HepG2 (cell line): ENCODE measurements around the gene GNB3. TPM values are rescaled to one million over a fixed set of nuclear protein-coding genes. Genes with fewer than 3 reads are reported as not detected.

Experiments
- GTF3A ChIP-seq: sonication (generic); formaldehyde crosslinking; conservative IDR thresholded peaks from 2 replicates; pipeline ENCODE4 v1.4.0; 2020; ENCODE audit warnings: mild to moderate bottlenecking, missing genetic modification reagents
- HNRNPL ChIP-seq: fragments of 200-400 bp; formaldehyde crosslinking; IDR thresholded peaks from 2 replicates; pipeline ENCODE4 v1.6.1; 2017; ENCODE audit warnings: mild to moderate bottlenecking, low read depth, low read length
- KLF6 ChIP-seq: IDR thresholded peaks from 2 replicates; pipeline ENCODE4 v1.8.0; 2016; ENCODE audit warnings: missing biosample characterization, missing genetic modification reagents
- MIER2 ChIP-seq: IDR thresholded peaks from 2 replicates; pipeline ENCODE4 v1.6.1; 2016; ENCODE audit warnings: missing biosample characterization, missing genetic modification reagents
- SALL2 ChIP-seq: sonication (generic); formaldehyde crosslinking; IDR thresholded peaks from 2 replicates; pipeline ENCODE4 v1.8.1; 2023; ENCODE audit warnings: mild to moderate bottlenecking, missing genetic modification reagents, inconsistent platforms
- SP5 ChIP-seq: IDR thresholded peaks from 2 replicates; pipeline ENCODE4 v1.6.1; 2016; ENCODE audit warnings: low read depth, borderline replicate concordance
- ZBTB42 ChIP-seq: sonication (generic); formaldehyde crosslinking; IDR thresholded peaks from 2 replicates; pipeline ENCODE4 v1.5.0; 2020; ENCODE audit warnings: mild to moderate bottlenecking, missing genetic modification reagents
- ZNF205 ChIP-seq: IDR thresholded peaks from 2 replicates; pipeline ENCODE4 v1.6.1; 2018; ENCODE audit warnings: missing biosample characterization, missing genetic modification reagents
- ZNF724P ChIP-seq: sonication (generic); formaldehyde crosslinking; IDR thresholded peaks from 2 replicates; pipeline ENCODE4 v1.8.0; 2022; ENCODE audit warnings: missing genetic modification reagents, borderline replicate concordance
- ZNF83 ChIP-seq: sonication (generic); formaldehyde crosslinking; IDR thresholded peaks from 2 replicates; pipeline ENCODE4 v1.4.0; 2020; ENCODE audit warnings: missing genetic modification reagents, mild to moderate bottlenecking, borderline replicate concordance
- polyA plus RNA-seq, 8 experiments: library from polyadenylated mRNA; depleted of rRNA in 3 of 8; stranded (reverse) in 7 of 8; unstranded in 1 of 8; fragments of >200 nt; fragmentation: Illumina TruSeq in 4 of 8; extraction: Trizol in 4 of 8; gene quantifications; 2 replicates each; pipeline versions ENCODE4 v1.2.1 to v1.2.3, GENCODE V29; 2011 to 2016; ENCODE audit warnings: low read depth in 4 of 8, missing spikeins in 1 of 8, mixed read lengths in 1 of 8; ENCODE audit not compliant: insufficient read depth in 1 of 8
- total RNA-seq, 5 experiments: library from RNA; depleted of rRNA; stranded (reverse); fragments of >200 nt; fragmentation: Illumina TruSeq; extraction: Trizol; gene quantifications; 2 replicates each; pipeline ENCODE4 v1.2.3, GENCODE V29; 2016; ENCODE audit warnings: low read depth in 1 of 5
- TF ChIP-seq, protein P1 (sequence below): sonication (generic); formaldehyde crosslinking; IDR thresholded peaks from 2 replicates; pipeline ENCODE4 v1.8.1; 2022; ENCODE audit warnings: mild to moderate bottlenecking, missing genetic modification reagents
- TF ChIP-seq, protein P2 (sequence below): sonication (generic); formaldehyde crosslinking; IDR thresholded peaks from 2 replicates; pipeline ENCODE4 v1.5.0; 2020; ENCODE audit warnings: mild to moderate bottlenecking, missing genetic modification reagents
- TF ChIP-seq, protein P3 (sequence below): sonication (generic); formaldehyde crosslinking; IDR thresholded peaks from 2 replicates; pipeline ENCODE4 v1.5.0; 2020; ENCODE audit warnings: mild to moderate bottlenecking, missing genetic modification reagents, borderline replicate concordance
- TF ChIP-seq, protein P4 (sequence below): IDR thresholded peaks from 2 replicates; pipeline ENCODE4 v1.6.1; 2012; ENCODE audit warnings: inconsistent platforms
- TF ChIP-seq, protein P5 (sequence below): IDR thresholded peaks from 2 replicates; pipeline ENCODE4 v1.6.1; 2018; ENCODE audit warnings: missing genetic modification reagents, mild to moderate bottlenecking, missing compliant biosample characterization

GNB3 gene
- total and polyA plus RNA-seq, 2 of the 13 experiments (the other 11 are each of a cell fraction or from before 2014, with no cell fraction given) = 1.3 to 3.6 TPM

DNA sequence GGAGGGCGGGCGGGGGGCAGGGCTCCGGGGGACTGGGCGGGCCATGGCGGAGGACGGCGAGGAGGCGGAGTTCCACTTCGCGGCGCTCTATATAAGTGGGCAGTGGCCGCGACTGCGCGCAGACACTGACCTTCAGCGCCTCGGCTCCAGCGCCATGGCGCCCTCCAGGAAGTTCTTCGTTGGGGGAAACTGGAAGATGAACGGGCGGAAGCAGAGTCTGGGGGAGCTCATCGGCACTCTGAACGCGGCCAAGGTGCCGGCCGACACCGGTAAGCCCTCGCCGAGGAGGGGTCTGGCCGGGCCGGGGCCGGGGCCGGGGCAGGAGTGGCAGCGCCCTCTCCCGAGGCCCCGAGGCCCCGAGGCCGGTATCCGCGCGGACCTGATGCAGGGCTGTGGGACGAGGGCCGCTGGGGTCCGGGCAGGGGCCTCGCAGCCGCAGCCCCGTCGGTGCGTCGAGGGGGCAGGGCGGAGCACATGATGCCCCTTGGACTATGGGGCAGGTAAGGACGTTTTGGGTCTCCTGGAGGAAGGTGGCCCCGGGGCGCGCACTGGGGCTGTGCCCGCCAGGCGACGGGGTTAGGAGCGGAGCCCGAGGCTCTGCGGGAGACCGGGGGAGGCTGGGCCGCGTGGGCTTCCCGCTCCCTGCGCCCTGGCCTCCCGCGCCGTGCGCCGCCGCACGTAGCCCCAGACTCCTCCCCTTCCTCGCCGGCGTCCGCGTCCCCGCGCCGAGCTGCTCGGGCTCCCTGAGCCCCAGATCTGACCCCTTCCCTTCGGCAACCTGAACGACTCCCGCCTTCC lies 26.9 kb downstream of the GNB3 start, which contains the start of gene TPI1 (continued):
- TF ChIP-seq, protein P1, sequence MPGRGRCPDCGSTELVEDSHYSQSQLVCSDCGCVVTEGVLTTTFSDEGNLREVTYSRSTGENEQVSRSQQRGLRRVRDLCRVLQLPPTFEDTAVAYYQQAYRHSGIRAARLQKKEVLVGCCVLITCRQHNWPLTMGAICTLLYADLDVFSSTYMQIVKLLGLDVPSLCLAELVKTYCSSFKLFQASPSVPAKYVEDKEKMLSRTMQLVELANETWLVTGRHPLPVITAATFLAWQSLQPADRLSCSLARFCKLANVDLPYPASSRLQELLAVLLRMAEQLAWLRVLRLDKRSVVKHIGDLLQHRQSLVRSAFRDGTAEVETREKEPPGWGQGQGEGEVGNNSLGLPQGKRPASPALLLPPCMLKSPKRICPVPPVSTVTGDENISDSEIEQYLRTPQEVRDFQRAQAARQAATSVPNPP = no peak
- TF ChIP-seq HNRNPL (0 out of 2 replicates have a peak, but pooled peaks have one; percentile 31), ZBTB42 (CRISPR knock-in tag) (peak; percentile 85; the same call in 1 of the 2 replicates), ZNF83 (CRISPR knock-in tag) (0 out of 2 replicates have a peak, but pooled peaks have one; percentile 74), ZNF205 (CRISPR knock-in tag) (peak; percentile 49; the same call in 1 of the 2 replicates), MIER2 (CRISPR knock-in tag) (no peak), ZNF724P (CRISPR knock-in tag) (peak; percentile 63), SALL2 (CRISPR knock-in tag) (peak; percentile 54; the same call in 1 of the 2 replicates), KLF6 (0 out of 2 replicates have a peak, but pooled peaks have one; percentile 81), SP5 (CRISPR knock-in tag) (0 out of 2 replicates have a peak, but pooled peaks have one; percentile 41), GTF3A (no peak)
- TF ChIP-seq, protein P2, sequence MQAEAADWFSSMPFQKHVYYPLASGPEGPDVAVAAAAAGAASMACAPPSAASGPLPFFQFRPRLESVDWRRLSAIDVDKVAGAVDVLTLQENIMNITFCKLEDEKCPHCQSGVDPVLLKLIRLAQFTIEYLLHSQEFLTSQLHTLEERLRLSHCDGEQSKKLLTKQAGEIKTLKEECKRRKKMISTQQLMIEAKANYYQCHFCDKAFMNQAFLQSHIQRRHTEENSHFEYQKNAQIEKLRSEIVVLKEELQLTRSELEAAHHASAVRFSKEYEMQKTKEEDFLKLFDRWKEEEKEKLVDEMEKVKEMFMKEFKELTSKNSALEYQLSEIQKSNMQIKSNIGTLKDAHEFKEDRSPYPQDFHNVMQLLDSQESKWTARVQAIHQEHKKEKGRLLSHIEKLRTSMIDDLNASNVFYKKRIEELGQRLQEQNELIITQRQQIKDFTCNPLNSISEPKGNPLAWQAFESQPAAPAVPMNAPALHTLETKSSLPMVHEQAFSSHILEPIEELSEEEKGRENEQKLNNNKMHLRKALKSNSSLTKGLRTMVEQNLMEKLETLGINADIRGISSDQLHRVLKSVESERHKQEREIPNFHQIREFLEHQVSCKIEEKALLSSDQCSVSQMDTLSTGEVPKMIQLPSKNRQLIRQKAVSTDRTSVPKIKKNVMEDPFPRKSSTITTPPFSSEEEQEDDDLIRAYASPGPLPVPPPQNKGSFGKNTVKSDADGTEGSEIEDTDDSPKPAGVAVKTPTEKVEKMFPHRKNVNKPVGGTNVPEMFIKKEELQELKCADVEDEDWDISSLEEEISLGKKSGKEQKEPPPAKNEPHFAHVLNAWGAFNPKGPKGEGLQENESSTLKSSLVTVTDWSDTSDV (CRISPR knock-in tag) = peak; percentile 25; the same call in 1 of the 2 replicates
- TF ChIP-seq, protein P3, sequence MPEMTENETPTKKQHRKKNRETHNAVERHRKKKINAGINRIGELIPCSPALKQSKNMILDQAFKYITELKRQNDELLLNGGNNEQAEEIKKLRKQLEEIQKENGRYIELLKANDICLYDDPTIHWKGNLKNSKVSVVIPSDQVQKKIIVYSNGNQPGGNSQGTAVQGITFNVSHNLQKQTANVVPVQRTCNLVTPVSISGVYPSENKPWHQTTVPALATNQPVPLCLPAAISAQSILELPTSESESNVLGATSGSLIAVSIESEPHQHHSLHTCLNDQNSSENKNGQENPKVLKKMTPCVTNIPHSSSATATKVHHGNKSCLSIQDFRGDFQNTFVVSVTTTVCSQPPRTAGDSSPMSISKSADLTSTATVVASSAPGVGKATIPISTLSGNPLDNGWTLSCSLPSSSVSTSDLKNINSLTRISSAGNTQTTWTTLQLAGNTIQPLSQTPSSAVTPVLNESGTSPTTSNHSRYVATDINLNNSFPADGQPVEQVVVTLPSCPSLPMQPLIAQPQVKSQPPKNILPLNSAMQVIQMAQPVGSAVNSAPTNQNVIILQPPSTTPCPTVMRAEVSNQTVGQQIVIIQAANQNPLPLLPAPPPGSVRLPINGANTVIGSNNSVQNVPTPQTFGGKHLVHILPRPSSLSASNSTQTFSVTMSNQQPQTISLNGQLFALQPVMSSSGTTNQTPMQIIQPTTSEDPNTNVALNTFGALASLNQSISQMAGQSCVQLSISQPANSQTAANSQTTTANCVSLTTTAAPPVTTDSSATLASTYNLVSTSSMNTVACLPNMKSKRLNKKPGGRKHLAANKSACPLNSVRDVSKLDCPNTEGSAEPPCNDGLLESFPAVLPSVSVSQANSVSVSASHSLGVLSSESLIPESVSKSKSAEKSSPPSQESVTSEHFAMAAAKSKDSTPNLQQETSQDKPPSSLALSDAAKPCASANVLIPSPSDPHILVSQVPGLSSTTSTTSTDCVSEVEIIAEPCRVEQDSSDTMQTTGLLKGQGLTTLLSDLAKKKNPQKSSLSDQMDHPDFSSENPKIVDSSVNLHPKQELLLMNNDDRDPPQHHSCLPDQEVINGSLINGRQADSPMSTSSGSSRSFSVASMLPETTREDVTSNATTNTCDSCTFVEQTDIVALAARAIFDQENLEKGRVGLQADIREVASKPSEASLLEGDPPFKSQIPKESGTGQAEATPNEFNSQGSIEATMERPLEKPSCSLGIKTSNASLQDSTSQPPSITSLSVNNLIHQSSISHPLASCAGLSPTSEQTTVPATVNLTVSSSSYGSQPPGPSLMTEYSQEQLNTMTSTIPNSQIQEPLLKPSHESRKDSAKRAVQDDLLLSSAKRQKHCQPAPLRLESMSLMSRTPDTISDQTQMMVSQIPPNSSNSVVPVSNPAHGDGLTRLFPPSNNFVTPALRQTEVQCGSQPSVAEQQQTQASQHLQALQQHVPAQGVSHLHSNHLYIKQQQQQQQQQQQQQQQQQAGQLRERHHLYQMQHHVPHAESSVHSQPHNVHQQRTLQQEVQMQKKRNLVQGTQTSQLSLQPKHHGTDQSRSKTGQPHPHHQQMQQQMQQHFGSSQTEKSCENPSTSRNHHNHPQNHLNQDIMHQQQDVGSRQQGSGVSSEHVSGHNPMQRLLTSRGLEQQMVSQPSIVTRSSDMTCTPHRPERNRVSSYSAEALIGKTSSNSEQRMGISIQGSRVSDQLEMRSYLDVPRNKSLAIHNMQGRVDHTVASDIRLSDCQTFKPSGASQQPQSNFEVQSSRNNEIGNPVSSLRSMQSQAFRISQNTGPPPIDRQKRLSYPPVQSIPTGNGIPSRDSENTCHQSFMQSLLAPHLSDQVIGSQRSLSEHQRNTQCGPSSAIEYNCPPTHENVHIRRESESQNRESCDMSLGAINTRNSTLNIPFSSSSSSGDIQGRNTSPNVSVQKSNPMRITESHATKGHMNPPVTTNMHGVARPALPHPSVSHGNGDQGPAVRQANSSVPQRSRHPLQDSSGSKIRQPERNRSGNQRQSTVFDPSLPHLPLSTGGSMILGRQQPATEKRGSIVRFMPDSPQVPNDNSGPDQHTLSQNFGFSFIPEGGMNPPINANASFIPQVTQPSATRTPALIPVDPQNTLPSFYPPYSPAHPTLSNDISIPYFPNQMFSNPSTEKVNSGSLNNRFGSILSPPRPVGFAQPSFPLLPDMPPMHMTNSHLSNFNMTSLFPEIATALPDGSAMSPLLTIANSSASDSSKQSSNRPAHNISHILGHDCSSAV (CRISPR knock-in tag) = no peak
- TF ChIP-seq, protein P4, sequence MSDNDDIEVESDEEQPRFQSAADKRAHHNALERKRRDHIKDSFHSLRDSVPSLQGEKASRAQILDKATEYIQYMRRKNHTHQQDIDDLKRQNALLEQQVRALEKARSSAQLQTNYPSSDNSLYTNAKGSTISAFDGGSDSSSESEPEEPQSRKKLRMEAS = peak; percentile 77
- TF ChIP-seq, protein P5, sequence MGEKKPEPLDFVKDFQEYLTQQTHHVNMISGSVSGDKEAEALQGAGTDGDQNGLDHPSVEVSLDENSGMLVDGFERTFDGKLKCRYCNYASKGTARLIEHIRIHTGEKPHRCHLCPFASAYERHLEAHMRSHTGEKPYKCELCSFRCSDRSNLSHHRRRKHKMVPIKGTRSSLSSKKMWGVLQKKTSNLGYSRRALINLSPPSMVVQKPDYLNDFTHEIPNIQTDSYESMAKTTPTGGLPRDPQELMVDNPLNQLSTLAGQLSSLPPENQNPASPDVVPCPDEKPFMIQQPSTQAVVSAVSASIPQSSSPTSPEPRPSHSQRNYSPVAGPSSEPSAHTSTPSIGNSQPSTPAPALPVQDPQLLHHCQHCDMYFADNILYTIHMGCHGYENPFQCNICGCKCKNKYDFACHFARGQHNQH (CRISPR knock-in tag) = peak; percentile 57
